Mononuclear cell (primary cell): ENCODE data around the gene CCL13. TPM values are rescaled to one million over a fixed set of nuclear protein-coding genes. Genes with fewer than 3 reads are reported as not detected.

Experiments used
- H3K27me3 ChIP-seq: 2 replicates; pipeline ENCODE4 v1.6.0; 2011; ENCODE audit warnings: low read length, control low read depth; ENCODE audit not compliant: insufficient read depth
- H3K4me1 ChIP-seq: 2 replicates; pipeline ENCODE4 v1.5.1; 2011; ENCODE audit warnings: mild to moderate bottlenecking, low read length, control low read depth; ENCODE audit not compliant: insufficient read depth
- H3K4me3 ChIP-seq: 2 replicates; pipeline ENCODE4 v1.5.1; 2011; ENCODE audit warnings: mild to moderate bottlenecking, low read length, moderate library complexity
- H3K9me3 ChIP-seq: 2 replicates; pipeline ENCODE4 v1.5.1; 2011; ENCODE audit warnings: low read depth, mild to moderate bottlenecking, control low read depth, low read length
- total RNA-seq: library from RNA; depleted of rRNA; stranded (reverse); fragments of >200 nt; gene quantifications from one replicate; pipeline ENCODE4 v1.2.3, GENCODE V29; 2012

Gene CCL13
- total RNA-seq, 1 donor, result not detected

DNA sequence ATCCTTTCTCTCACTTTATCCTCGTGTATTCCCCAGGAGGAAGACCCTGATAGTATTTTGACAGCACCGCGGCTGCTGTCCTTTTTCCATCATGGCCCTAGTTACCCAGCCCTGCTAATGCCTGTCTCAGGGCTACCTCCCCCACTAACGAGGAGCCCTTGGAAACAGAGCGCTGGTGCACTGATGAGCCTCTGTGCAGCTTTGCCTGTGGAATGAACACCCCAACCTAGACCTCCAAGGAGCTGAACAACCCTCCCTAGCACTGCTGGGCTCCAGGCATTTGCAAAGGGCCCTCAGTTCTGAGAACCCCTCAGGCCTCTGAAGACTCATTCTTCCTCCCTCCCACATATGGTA is 30.0 kb downstream of the CCL13 start:
- Histone ChIP-seq H3K4me1 (peaks cover 23% of the 10 kb centered on the region), H3K27me3 (no peaks in the 10 kb centered on the region), H3K4me3 (no peak overlapping the region), H3K9me3 (no peaks in the 10 kb centered on the region)

GRCh38 chr17:34386697-34387550 is 30.6 kb downstream of the CCL13 start:
- Histone ChIP-seq H3K4me1 (peaks cover 23% of the 10 kb centered on the region), H3K4me3 (no peak overlapping the region), H3K9me3 (no peaks in the 10 kb centered on the region), H3K27me3 (no peaks in the 10 kb centered on the region)

DNA sequence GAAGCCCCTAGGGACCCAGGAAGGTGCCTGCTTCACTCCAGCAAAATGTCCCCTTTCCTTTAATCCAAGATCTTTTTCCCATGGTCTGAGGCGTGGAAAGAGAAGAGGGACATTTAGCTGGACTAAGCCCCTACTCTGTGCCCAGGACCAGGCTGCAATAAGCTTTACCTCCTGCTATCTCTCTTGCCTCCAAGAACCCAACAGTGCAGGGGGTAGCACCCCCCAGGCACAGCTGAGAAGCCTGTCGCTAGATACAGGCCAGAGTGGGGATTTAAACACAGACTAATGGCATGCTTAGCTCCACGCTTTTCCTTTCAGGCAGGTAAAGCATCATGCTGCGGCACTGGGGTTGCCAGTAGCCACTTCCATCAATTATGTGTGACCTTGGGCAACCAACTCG is 31.3 kb downstream of the CCL13 start:
- H3K4me3 ChIP-seq, result no peak overlapping the region
- no peaks in the 10 kb centered on the region for H3K9me3 ChIP-seq
- peaks cover 19% of the 10 kb centered on the region for H3K4me1 ChIP-seq
- H3K27me3 ChIP-seq, result no peaks in the 10 kb centered on the region

DNA sequence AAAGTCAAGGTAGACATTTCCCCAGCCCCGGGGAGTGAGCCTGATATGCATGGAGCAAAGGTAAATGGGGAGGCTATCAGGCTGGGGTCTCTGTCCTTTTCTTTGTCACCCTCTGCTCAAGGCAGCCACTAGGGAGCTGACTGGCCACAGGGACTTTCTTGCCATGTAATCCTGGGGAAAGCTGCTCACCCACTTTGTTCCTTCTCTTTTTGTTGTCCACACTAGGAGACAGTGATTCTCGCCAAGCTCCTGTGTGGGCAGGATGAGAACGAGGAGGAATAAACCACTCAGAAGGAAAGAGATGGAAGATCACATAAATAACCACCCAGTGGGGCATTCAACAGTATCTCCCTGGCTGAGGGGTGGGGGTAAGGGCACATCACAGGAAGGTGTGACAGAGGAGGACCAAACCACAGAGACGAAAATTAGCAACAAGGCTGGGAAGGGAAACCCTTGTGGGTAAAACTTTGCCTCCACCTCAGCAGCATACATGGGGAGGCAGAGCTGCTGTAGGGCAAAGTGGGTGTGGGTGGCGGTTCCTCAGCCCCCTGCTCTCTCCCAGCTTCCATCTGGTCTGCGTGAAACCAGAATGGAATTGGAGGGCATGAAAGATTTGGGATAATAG is 33.0 kb downstream of the CCL13 start:
- H3K4me1 ChIP-seq, result peaks cover 15% of the 10 kb centered on the region
- no peak overlapping the region for H3K4me3 ChIP-seq
- no peaks in the 10 kb centered on the region for H3K27me3 ChIP-seq
- H3K9me3 ChIP-seq, result no peaks in the 10 kb centered on the region

DNA sequence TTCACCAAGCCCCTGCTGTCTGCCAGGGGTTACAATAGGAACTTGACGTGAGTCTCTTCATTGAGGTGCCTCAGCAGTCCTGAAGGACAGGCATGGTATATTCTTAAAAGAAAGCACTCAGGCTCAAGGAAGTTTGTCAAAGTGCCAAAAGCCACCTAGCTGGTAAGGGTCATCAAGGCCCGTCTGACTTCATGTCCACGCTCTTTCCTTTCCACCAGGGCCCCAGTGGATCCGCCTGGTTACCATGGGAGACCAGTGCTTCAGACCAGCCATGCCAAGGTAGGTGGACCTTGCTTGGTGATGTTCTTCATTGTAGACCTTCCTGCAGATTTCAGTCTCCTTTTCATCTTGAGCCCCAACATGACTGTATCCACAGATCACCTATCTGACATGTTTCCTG is 34.4 kb downstream of the CCL13 start:
- no peak overlapping the region for H3K4me3 ChIP-seq
- H3K9me3 ChIP-seq, result no peaks in the 10 kb centered on the region
- H3K27me3 ChIP-seq, result no peaks in the 10 kb centered on the region
- H3K4me1 ChIP-seq, result peaks cover 15% of the 10 kb centered on the region

DNA sequence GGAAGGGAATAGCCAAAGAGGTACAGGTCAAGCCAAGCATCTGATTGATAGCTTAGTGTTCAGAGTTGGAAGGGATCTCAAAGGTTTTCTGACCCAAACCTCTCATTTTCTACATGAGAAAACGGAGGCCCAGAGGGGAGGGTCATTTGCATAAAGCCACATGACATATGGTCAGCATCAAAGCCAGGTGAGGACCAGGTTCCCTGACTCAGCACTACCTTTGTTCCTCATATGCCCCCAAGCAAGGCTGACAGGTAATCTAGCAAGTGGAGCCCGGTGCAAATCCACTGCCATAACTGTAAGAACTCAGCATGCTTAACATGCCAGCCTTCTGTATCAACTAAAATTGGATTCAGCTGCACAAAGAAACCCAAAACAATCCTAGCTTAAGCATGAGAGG is 35.0 kb downstream of the CCL13 start:
- H3K27me3 ChIP-seq, result no peaks in the 10 kb centered on the region
- H3K4me3 ChIP-seq, result no peak overlapping the region
- H3K4me1 ChIP-seq, result peaks cover 15% of the 10 kb centered on the region
- H3K9me3 ChIP-seq, result no peaks in the 10 kb centered on the region

GRCh38 chr17:34393401-34393800 is 37.1 kb downstream of the CCL13 start:
- Histone ChIP-seq H3K4me3 (no peak overlapping the region), H3K4me1 (peaks cover 6% of the 10 kb centered on the region), H3K27me3 (no peaks in the 10 kb centered on the region), H3K9me3 (no peaks in the 10 kb centered on the region)

DNA sequence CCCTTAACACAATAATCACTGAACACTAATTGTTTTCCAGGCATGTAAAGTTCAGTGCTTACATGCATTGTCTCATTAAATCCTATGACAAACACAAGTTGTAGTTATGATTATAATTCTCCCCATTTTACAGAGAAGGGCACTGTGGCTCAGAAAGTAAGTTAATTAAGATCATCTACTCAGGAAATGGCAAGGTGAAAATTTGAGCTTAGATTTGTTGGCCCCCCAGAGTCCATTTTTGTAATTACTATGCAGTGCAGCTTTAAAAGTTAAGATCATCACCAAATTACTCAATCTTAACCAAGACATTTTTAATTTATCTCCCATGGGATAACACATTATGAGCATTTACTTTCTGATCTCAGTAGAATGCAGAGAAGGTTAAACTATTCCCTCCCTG is 41.0 kb downstream of the CCL13 start:
- Histone ChIP-seq H3K4me3 (no peak overlapping the region), H3K27me3 (no peaks in the 10 kb centered on the region), H3K4me1 (peaks cover 25% of the 10 kb centered on the region), H3K9me3 (no peaks in the 10 kb centered on the region)

GRCh38 chr17:34398990-34399389 is 42.7 kb downstream of the CCL13 start:
- H3K4me3 ChIP-seq, result no peak overlapping the region
- peaks cover 33% of the 10 kb centered on the region for H3K4me1 ChIP-seq
- H3K9me3 ChIP-seq, result no peaks in the 10 kb centered on the region
- H3K27me3 ChIP-seq, result no peaks in the 10 kb centered on the region

- H3K4me1 ChIP-seq, result peaks cover 33% of the 10 kb centered on the region
- H3K9me3 ChIP-seq, result no peaks in the 10 kb centered on the region
- no peaks in the 10 kb centered on the region for H3K27me3 ChIP-seq
- no peak overlapping the region for H3K4me3 ChIP-seq
Observed at GRCh38 chr17:34399725-34400124, 43.4 kb downstream of the CCL13 start.

- no peak overlapping the region for H3K4me3 ChIP-seq
- H3K27me3 ChIP-seq, result no peaks in the 10 kb centered on the region
- no peaks in the 10 kb centered on the region for H3K9me3 ChIP-seq
- peaks cover 33% of the 10 kb centered on the region for H3K4me1 ChIP-seq
Observed at GRCh38 chr17:34400301-34400931, 44.1 kb downstream of the CCL13 start.

GRCh38 chr17:34401165-34401564 is 44.9 kb downstream of the CCL13 start:
- H3K4me1 ChIP-seq, result peaks cover 33% of the 10 kb centered on the region
- no peak overlapping the region for H3K4me3 ChIP-seq
- H3K27me3 ChIP-seq, result no peaks in the 10 kb centered on the region
- no peaks in the 10 kb centered on the region for H3K9me3 ChIP-seq

DNA sequence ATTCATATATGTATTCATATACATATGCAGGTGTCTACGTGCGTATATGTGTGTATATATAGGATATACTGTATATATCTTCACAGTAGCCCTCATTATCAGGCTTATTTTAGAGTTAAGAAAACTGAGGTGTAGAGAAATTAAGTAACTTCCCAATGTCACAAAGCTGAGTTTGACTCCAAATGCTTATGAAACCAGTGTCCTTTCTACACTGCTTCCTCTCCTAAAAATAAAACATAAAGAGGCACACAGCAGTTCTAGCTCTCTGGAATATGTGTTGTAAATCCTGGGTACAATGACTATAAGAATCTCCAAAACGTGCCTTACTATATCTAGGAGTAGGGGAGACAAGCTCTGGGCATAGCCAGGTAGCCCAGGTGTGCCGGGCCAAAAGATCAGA is 46.7 kb downstream of the CCL13 start:
- no peaks in the 10 kb centered on the region for H3K9me3 ChIP-seq
- H3K27me3 ChIP-seq, result no peaks in the 10 kb centered on the region
- no peak overlapping the region for H3K4me3 ChIP-seq
- peaks cover 30% of the 10 kb centered on the region for H3K4me1 ChIP-seq

DNA sequence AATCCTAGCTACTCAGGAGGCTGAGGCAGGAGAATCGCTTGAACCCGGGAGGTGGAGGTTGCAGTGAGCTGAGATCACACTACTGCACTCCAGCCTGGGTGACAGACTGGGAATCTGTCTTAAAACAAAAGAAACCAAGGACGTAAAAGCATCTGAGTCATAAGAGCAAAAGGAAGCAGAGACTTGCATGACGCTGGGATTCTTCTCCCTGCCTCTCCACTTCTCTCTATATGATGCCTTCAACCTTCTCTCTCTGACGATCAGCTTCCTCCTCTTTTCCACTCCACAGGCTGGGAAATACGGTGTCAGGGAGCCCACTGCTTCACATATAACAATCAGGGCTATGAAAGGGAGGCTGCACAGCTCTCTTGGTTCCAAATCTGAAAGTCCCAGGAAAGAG is 49.9 kb downstream of the CCL13 start:
- Histone ChIP-seq H3K4me1 (peaks cover 8% of the 10 kb centered on the region), H3K9me3 (no peaks in the 10 kb centered on the region), H3K4me3 (no peak overlapping the region)

More for the DNA sequence above, 49.9 kb downstream of the CCL13 start:
- peaks cover 2% of the 10 kb centered on the region for H3K27me3 ChIP-seq
